Psoas muscle (tissue), 8 donors: ENCODE measurements around the gene MICB. TPM values are rescaled to one million over a fixed set of nuclear protein-coding genes. Genes with fewer than 3 reads are reported as not detected.

Source experiments
- ATAC-seq, 4 donors: fragments of 200-7000 bp; cut with Tn5 transposase; one replicate each; pipeline ENCODE4 v1.9.1; 2020; ENCODE audit warnings: moderate library complexity in 3 of 4, mild to moderate bottlenecking in 2 of 4
- DNase-seq, 2 donors: peaks; one replicate each; pipeline ENCODE4 v3.0.0-alpha.2; 2020
- H3K27ac ChIP-seq: fragments of 200-600 bp; one replicate; pipeline ENCODE4 v1.8.0; 2022
- H3K27me3 ChIP-seq, 3 donors: fragments of 200-600 bp in 1 of 3; one replicate each; pipeline versions ENCODE4 v1.6.1 to v1.8.0; 2013 to 2022; ENCODE audit warnings: low read length in 2 of 3, mild to moderate bottlenecking in 2 of 3, moderate library complexity in 1 of 3; ENCODE audit not compliant: insufficient read depth in 3 of 3
- H3K36me3 ChIP-seq, 2 donors: fragments of 200-600 bp in 1 of 2; one replicate each; pipeline versions ENCODE4 v1.6.1 to v1.8.0; 2013 to 2022; ENCODE audit warnings: low read depth in 1 of 2, mild to moderate bottlenecking in 1 of 2, moderate library complexity in 1 of 2; ENCODE audit not compliant: insufficient read depth in 1 of 2
- H3K4me1 ChIP-seq: fragments of 200-600 bp; one replicate; pipeline ENCODE4 v1.8.0; 2022
- H3K4me3 ChIP-seq: fragments of 200-600 bp; one replicate; pipeline ENCODE4 v1.8.0; 2022; ENCODE audit warnings: mild to moderate bottlenecking
- H3K9me3 ChIP-seq: fragments of 200-600 bp; one replicate; pipeline ENCODE4 v1.8.0; 2022
- CTCF ChIP-seq: fragments of 200-600 bp; IDR thresholded peaks from one replicate; pipeline ENCODE4 v1.8.0; 2022; ENCODE audit warnings: antibody characterized with exemption
- WGBS, 3 donors: extraction: QIAGEN DNeasy Blood & Tissue Kit; methylation state at CpG; one replicate each; pipeline versions ENCODE4 v1.1.6 to v1.1.7; 2013; 5-methylcytosine and 5-hydroxymethylcytosine counted together
- intact Hi-C, 2 donors: fragments of 100-400 bp; cut with DNase I; formaldehyde crosslinking; loops; one replicate each; pipeline versions ENCODE4 v1.11.0 to v1.14.2; 2022
- polyA plus RNA-seq, 3 donors: library from polyadenylated mRNA; stranded (reverse); fragments of 200-250 nt; gene quantifications; one replicate each; pipeline ENCODE4 v1.2.3, GENCODE V29; 2013
- total RNA-seq, 4 donors: library from RNA; stranded (reverse); fragmentation: NEBNext Ultra II Directional in 2 of 4; extraction: Animal tissue kit (Norgen Biotek cat#: 25700) in 2 of 4; gene quantifications; one replicate each; pipeline versions ENCODE4 v1.2.1 to v1.2.4, GENCODE V29; 2021 to 2023
- donor health status: healthy with polysubstance abuse.
- donor health status: DM: no; HTN: no; CAD: no; lungs with moderate emphysema.
- donor health status: Bipolar disorder and iron deficiency.
- donor health status: healthy.
- donor health status: DM: yes; HTN: yes; CAD: no.
- donor health status: DM: no; HTN: no; CAD: no.
- donor health status: DM: no; HTN: no; CAD: no.
- donor health status: DM: yes; HTN: yes; CAD: no.

MICB gene
- total and polyA plus RNA-seq, 7 donors = 0.25 to 1.0 (median 0.65) TPM

GRCh38 chr6:31478186-31478950 lies 19.6 kb upstream of the MICB start:
- Histone ChIP-seq H3K27me3 (peaks cover 0 to 5% (median 2%) of the 10 kb centered on the region in 3 donors), H3K27ac (no peak overlapping the region), H3K4me3 (no peak overlapping the region), H3K4me1 (no peaks in the 10 kb centered on the region), H3K9me3 (no peaks in the 10 kb centered on the region), H3K36me3 (no peaks in the 10 kb centered on the region)
- intact Hi-C loops = no loop called here
- ATAC-seq = no peak
- no peak for TF ChIP-seq CTCF
- 56 to 57% (median 56%) methylated on average over 3 of the region's 3 CpGs for WGBS, 3 donors
- no peak for DNase-seq

- peaks cover 0 to 5% (median 2%) of the 10 kb centered on the region in 3 donors for H3K27me3 ChIP-seq
- no peaks in the 10 kb centered on the region for H3K9me3 ChIP-seq
- TF ChIP-seq CTCF = no peak
- no peak overlapping the region for H3K4me3 ChIP-seq
- DNase-seq (no peak), ATAC-seq (no peak)
- intact Hi-C loops = no loop called here
- WGBS, 3 donors = 78 to 87% (median 85%) methylated on average over 5 of the region's 5 CpGs
- no peaks in the 10 kb centered on the region for H3K36me3 ChIP-seq
- H3K27ac ChIP-seq = no peak overlapping the region
- H3K4me1 ChIP-seq = no peaks in the 10 kb centered on the region
These were observed 18.6 kb upstream of the MICB start for GRCh38 chr6:31479151-31479932.

- H3K4me3 ChIP-seq = no peak overlapping the region
- H3K27ac ChIP-seq = no peak overlapping the region
- DNase-seq = no peak
- no peak for ATAC-seq
- no peaks in the 10 kb centered on the region for H3K36me3 ChIP-seq
- intact Hi-C loops = no loop called here
- H3K27me3 ChIP-seq = peaks cover 0 to 5% (median 2%) of the 10 kb centered on the region in 3 donors
- no peaks in the 10 kb centered on the region for H3K4me1 ChIP-seq
- no peak for TF ChIP-seq CTCF
- no peaks in the 10 kb centered on the region for H3K9me3 ChIP-seq
- WGBS, 3 donors = 44 to 64% (median 63%) methylated on average over 3 of the region's 3 CpGs
These were observed 17.9 kb upstream of the MICB start for GRCh38 chr6:31479933-31480535.

- intact Hi-C loops = no loop called here
- WGBS, 3 donors = 76 to 88% (median 87%) methylated on average over 11 of the region's 11 CpGs
- Histone ChIP-seq H3K4me3 (no peak overlapping the region), H3K9me3 (no peaks in the 10 kb centered on the region), H3K27me3 (peaks cover 0 to 5% (median 2%) of the 10 kb centered on the region in 3 donors), H3K27ac (no peak overlapping the region), H3K36me3 (no peaks in the 10 kb centered on the region), H3K4me1 (no peaks in the 10 kb centered on the region)
- DNase-seq (no peak), ATAC-seq (no peak)
- no peak for TF ChIP-seq CTCF
These were observed 17.4 kb upstream of the MICB start for GRCh38 chr6:31480574-31480973.
